Transverse colon (tissue), 4 donors: ENCODE results near the gene ZNF496. TPM values are rescaled to one million over a fixed set of nuclear protein-coding genes. Genes with fewer than 3 reads are reported as not detected.
"Not testable (repeated sequence)": the region's sequence is repeated elsewhere in the genome, so short reads cannot be mapped to it uniquely, and the experiment has no call there.

Experiments used
- DNase-seq: peaks from one replicate; pipeline ENCODE4 v3.0.0-alpha.2; 2019
- H3K27ac ChIP-seq, 4 donors: fragments of 200-600 bp; sonication (generic); 2 replicates each; pipeline ENCODE4 v1.5.1; 2016 to 2018; ENCODE audit warnings: inconsistent platforms in 4 of 4
- H3K27me3 ChIP-seq: fragments of 200-600 bp; sonication (generic); 2 replicates; pipeline ENCODE4 v1.5.1; 2017; ENCODE audit warnings: inconsistent platforms
- H3K36me3 ChIP-seq, 4 donors: fragments of 200-600 bp; sonication (generic); 2 replicates each; pipeline ENCODE4 v1.5.1; 2017 to 2019; ENCODE audit warnings: inconsistent platforms in 4 of 4
- H3K4me1 ChIP-seq, 4 donors: fragments of 200-600 bp; sonication (generic); 2 replicates each; pipeline ENCODE4 v1.5.1; 2017 to 2020; ENCODE audit warnings: inconsistent platforms in 4 of 4
- H3K4me3 ChIP-seq, 4 donors: fragments of 200-600 bp; sonication (generic); 1 replicate in 1 of 4; 2 replicates in 3 of 4; pipeline versions ENCODE4 v1.5.1 to v1.6.1; 2017 to 2019; ENCODE audit warnings: inconsistent platforms in 4 of 4
- H3K9me3 ChIP-seq, 2 donors: fragments of 200-600 bp; sonication (generic); 2 replicates each; pipeline ENCODE4 v1.5.1; 2017 to 2019; ENCODE audit warnings: inconsistent platforms in 2 of 2
- EP300 ChIP-seq: sonication (generic); formaldehyde crosslinking; IDR thresholded peaks from one replicate; pipeline ENCODE4 v1.6.1; 2017; ENCODE audit warnings: antibody characterized with exemption, low read depth
- POLR2A ChIP-seq: fragments of 450-650 bp; IDR thresholded peaks from one replicate; pipeline ENCODE4 v1.6.1; 2016; ENCODE audit warnings: antibody characterized with exemption, mild to moderate bottlenecking, moderate library complexity
- POLR2AphosphoS5 ChIP-seq, 3 donors: sonication (generic); formaldehyde crosslinking; IDR thresholded peaks; one replicate each; pipeline ENCODE4 v1.6.1; 2016; ENCODE audit warnings: antibody characterized with exemption in 3 of 3
- WGBS, 2 donors: methylation state at CpG; one replicate each; pipeline ENCODE4 v1.1.5; 2018; ENCODE audit warnings: low coverage in 1 of 2; 5-methylcytosine and 5-hydroxymethylcytosine counted together
- in situ Hi-C, 4 donors: fragments of 200-750 bp; cut with MboI; loops; one replicate each; pipeline versions ENCODE4 v1.15.0 to v1.15.1; 2017; ENCODE audit warnings: low sequenced_read_pairs in 3 of 4, low pct_ligation_motif_present in 1 of 4, low pct_unique_long_range_greater_than_20kb in 1 of 4
- intact Hi-C: fragments of 100-400 bp; cut with DNase I; formaldehyde crosslinking; loops from one replicate; pipeline ENCODE4 v1.15.1; 2023; ENCODE audit warnings: low total_unique reads
- total RNA-seq, 4 donors: library from RNA; depleted of rRNA; stranded (reverse); fragments of >200 nt; gene quantifications; one replicate each; pipeline ENCODE4 v1.1.0, GENCODE V29; 2016
- TF ChIP-seq, protein P1 (sequence below), 5 experiments: fragments of 200-600 bp in 3 of 5; fragments of 450-650 bp in 2 of 5; sonication (generic) in 3 of 5; IDR thresholded peaks; 1 replicate in 2 of 5; 2 replicates in 3 of 5; pipeline ENCODE4 v1.5.1; 2016 to 2017; ENCODE audit warnings: antibody characterized with exemption in 5 of 5, inconsistent platforms in 3 of 5, mild to moderate bottlenecking in 2 of 5, moderate library complexity in 1 of 5

ZNF496 gene
- total RNA-seq, 4 donors from 2014 or later = 12.4 to 35.8 (median 28.7) TPM

DNA sequence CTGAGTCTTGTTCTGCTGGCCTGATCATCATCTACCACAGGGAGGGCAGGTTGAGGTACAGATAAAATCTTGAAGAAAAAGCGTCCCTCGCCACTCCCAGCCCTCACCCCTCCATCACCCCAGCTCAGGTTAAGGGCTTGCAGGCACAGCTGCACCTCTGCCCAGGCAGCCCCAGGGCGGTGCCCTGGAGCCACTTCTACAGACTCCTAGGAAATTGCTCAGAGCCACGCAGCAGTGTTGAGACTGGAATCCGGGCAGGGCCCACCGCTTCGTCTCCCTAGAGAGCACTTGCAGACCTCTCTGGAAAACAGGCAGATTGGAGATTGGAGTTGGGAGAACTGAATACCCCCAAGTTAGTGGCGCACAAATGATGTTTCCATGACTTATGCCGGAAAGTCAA lies 40.5 kb downstream of the ZNF496 start:
- H3K4me1 ChIP-seq = no peaks in the 10 kb centered on the region
- no peak overlapping the region for H3K27ac ChIP-seq
- no peak for DNase-seq
- no peak overlapping the region for H3K4me3 ChIP-seq
- 95 to 100% methylated on average over 2 to 9 of the region's 9 CpGs for WGBS, 2 donors
- in situ Hi-C loops (no loop called here), intact Hi-C loops (no loop called here)
- H3K9me3 ChIP-seq = no peaks in the 10 kb centered on the region
- no peaks in the 10 kb centered on the region for H3K27me3 ChIP-seq
- no peak for TF ChIP-seq POLR2AphosphoS5 (IDR thresholded peaks at IDR 0.05)
- TF ChIP-seq POLR2A = no peak
- TF ChIP-seq, protein P1, sequence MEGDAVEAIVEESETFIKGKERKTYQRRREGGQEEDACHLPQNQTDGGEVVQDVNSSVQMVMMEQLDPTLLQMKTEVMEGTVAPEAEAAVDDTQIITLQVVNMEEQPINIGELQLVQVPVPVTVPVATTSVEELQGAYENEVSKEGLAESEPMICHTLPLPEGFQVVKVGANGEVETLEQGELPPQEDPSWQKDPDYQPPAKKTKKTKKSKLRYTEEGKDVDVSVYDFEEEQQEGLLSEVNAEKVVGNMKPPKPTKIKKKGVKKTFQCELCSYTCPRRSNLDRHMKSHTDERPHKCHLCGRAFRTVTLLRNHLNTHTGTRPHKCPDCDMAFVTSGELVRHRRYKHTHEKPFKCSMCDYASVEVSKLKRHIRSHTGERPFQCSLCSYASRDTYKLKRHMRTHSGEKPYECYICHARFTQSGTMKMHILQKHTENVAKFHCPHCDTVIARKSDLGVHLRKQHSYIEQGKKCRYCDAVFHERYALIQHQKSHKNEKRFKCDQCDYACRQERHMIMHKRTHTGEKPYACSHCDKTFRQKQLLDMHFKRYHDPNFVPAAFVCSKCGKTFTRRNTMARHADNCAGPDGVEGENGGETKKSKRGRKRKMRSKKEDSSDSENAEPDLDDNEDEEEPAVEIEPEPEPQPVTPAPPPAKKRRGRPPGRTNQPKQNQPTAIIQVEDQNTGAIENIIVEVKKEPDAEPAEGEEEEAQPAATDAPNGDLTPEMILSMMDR (IDR thresholded peaks at IDR 0.05) = no peak
- no peak for TF ChIP-seq EP300
- H3K36me3 ChIP-seq = no peaks in the 10 kb centered on the region

DNA sequence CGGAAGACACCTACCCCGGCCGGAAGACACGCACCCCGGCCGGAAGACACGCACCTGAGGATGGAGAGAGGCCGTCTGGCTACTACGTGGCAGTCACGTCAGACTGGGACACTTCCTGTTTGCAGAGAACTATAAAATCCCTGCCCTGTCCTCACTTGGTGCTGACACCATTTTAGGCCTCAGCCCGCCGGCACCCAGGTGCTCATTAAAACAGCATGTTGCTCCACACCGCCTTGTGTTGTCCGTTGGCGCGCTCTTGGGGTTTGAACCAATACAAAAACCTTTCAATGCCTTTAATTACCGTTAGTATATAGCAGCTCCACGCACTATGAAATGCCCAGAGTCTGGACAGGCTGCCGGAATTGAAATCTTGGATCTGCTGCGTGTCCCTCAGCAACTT lies 41.1 kb downstream of the ZNF496 start:
- Histone ChIP-seq H3K9me3 (no peaks in the 10 kb centered on the region), H3K36me3 (no peaks in the 10 kb centered on the region), H3K4me1 (no peaks in the 10 kb centered on the region), H3K27me3 (no peaks in the 10 kb centered on the region), H3K27ac (no peak overlapping the region), H3K4me3 (no peak overlapping the region)
- intact Hi-C loops = no loop called here
- TF ChIP-seq, protein P1 (IDR thresholded peaks at IDR 0.05) = no peak
- no peak for TF ChIP-seq POLR2A
- TF ChIP-seq POLR2AphosphoS5 (IDR thresholded peaks at IDR 0.05) = no peak
- no peak for TF ChIP-seq EP300
- DNase-seq = no peak
- in situ Hi-C loops = no loop called here
- 92 to 100% methylated on average over 3 to 20 of the region's 20 CpGs for whole genome bisulfite sequencing, 2 donors

DNA sequence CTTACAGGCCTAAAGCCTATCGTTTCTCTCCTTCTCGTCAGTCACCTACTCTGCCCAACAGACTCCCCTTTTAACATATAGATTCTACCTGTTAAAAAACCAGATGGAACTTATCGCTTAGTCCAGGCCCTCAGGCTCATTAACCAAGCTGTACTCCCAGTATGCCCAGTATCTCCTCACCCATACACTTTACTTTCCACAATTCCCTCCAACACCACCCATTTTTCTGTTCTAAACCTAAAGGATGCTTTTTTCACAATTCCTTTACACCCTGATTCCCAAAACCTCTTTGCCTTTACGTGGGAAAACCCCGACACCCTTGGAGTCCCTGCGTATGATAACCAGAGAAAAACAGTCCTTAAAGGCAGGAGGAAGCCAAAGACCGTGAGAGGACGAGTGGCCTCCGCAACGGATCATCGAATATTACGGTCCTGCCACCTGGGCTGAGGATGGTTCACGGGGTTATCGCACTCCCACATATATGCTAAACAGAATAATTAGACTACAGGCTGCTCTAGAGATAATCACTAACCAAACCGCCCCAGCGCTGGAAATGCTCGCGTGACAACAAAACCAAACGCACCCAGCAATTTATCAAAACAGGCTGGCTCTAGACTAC lies 42.3 kb downstream of the ZNF496 start:
- H3K4me3 ChIP-seq, H3K27me3 ChIP-seq, H3K27ac ChIP-seq, H3K4me1 ChIP-seq, H3K9me3 ChIP-seq, H3K36me3 ChIP-seq, in situ Hi-C loops, DNase-seq, intact Hi-C loops: not testable (repeated sequence)
- 91 to 94% methylated on average over 13 to 19 of the region's 19 CpGs for WGBS, 2 donors

DNA sequence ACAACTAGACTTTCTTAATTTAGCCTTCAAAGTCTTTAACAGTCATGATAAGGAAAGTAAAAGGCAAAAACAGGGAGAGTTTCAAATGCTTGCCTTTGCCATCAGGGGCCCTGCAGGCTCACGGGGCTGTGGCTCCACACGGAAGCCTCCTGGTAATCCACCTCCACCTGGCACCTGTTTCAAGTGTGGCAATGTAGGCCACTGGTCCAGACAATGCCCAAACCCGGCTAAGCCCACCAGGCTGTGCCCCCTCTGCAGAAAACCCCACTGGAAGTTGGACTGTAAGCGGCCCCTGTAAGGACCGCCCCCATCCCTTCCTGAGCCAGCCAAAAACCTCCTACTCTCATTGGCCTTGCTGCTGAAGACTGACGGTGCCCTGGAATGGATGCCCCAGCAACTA lies 43.3 kb downstream of the ZNF496 start:
- no peak for DNase-seq
- intact Hi-C loops = no loop called here
- 98% methylated on average over 6 of the region's 6 CpGs; no CpG with 5 or more reads in 1 of the 2 donors for WGBS, 2 donors
- no peaks in the 10 kb centered on the region for H3K36me3 ChIP-seq
- no peaks in the 10 kb centered on the region for H3K9me3 ChIP-seq
- in situ Hi-C loops = no loop called here
- H3K27me3 ChIP-seq = no peaks in the 10 kb centered on the region
- no peaks in the 10 kb centered on the region for H3K4me1 ChIP-seq
- TF ChIP-seq EP300 (no peak), POLR2AphosphoS5 (IDR thresholded peaks at IDR 0.05) (no peak)
- H3K27ac ChIP-seq = no peak overlapping the region
- no peak overlapping the region for H3K4me3 ChIP-seq

DNA sequence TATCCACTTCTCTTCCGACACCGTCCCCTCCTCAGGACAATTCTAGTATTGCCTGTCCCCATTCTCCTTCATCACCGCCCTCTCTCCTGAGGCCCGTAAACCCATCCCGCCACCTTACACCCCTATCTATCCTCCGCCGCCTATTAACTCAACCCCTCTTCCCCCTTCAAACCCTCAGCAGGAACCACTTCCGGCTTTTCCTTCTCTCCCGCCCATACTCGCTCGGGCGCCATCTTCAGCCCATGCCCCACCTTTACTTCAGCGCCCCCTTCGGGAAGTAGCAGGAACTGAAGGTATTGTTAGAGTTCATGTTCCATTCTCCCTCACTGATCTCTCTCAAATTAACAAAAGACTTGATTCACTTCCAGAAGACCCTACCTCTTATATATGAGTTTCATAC lies 44.2 kb downstream of the ZNF496 start:
- intact Hi-C loops = no loop called here
- no peak for TF ChIP-seq POLR2A
- no peak for TF ChIP-seq EP300
- TF ChIP-seq, protein P1 (IDR thresholded peaks at IDR 0.05) = no peak
- no peak for TF ChIP-seq POLR2AphosphoS5 (IDR thresholded peaks at IDR 0.05)
- Histone ChIP-seq H3K4me1 (no peaks in the 10 kb centered on the region), H3K36me3 (no peaks in the 10 kb centered on the region), H3K27me3 (no peaks in the 10 kb centered on the region), H3K9me3 (no peaks in the 10 kb centered on the region), H3K27ac (no peak overlapping the region), H3K4me3 (no peak overlapping the region)
- in situ Hi-C loops = no loop called here
- 90 to 94% methylated on average over 14 of the region's 14 CpGs for WGBS, 2 donors
- no peak for DNase-seq
